ENCODE results near the gene OPN1MW3. TPM values are rescaled to one million over a fixed set of nuclear protein-coding genes. Genes with fewer than 3 reads are reported as not detected.

OPN1MW3 gene
- polyA plus RNA-seq, 1 donor (not counting 4 experiments of a cell fraction or from before 2014, with no cell fraction given), result not detected

- H4K20me1 ChIP-seq (ENCODE audit: control insufficient read depth, extremely low read depth, insufficient read depth, low read length), result no peaks in the 10 kb centered on the region
- H3K4me2 ChIP-seq (ENCODE audit: control insufficient read depth, extremely low read depth, insufficient read depth, low read depth, low read length), result no peak overlapping the region
- H3K36me3 ChIP-seq (ENCODE audit: control insufficient read depth in 2 of 2, extremely low read depth in 1 of 2, insufficient read depth in 2 of 2, low read length in 2 of 2), result no peaks in the 10 kb centered on the region
- DNase-seq (ENCODE audit: low read depth, low spot score), result no peak
- no peaks in the 10 kb centered on the region for H3K27me3 ChIP-seq (ENCODE audit: control insufficient read depth, extremely low read depth, insufficient read depth, low read length)
- no peaks in the 10 kb centered on the region for H3K79me2 ChIP-seq (ENCODE audit: control insufficient read depth, insufficient read depth, low read length)
- H2AFZ ChIP-seq (ENCODE audit: control insufficient read depth, low read length), result no peak overlapping the region
- dilution Hi-C loops (cut with MboI; ENCODE audit: extremely low pct_ligation_motif_present, low sequenced_read_pairs), result no loop called here
- peaks cover 1% of the 10 kb centered on the region for H3K9me3 ChIP-seq (ENCODE audit: control insufficient read depth, low read depth, low read length)
- no peaks in the 10 kb centered on the region for H3K4me1 ChIP-seq (ENCODE audit: control insufficient read depth, extremely low read depth, insufficient read depth, low read length)
- H3K4me3 ChIP-seq (ENCODE audit: control insufficient read depth in 2 of 3, extremely low read depth in 1 of 3, insufficient read depth in 2 of 3, low read depth in 1 of 3, low read length in 3 of 3), result no peak overlapping the region
- H3K9ac ChIP-seq (ENCODE audit: control insufficient read depth, extremely low read depth, insufficient read depth, low read length), result no peak overlapping the region
- H3K9me1 ChIP-seq (ENCODE audit: control insufficient read depth, extremely low read depth, insufficient read depth, low read length), result no peaks in the 10 kb centered on the region
- TF ChIP-seq CTCF (optimal IDR thresholded peaks at IDR 0.05 in 1 of 3, IDR thresholded peaks at IDR 0.05 in 1 of 3, conservative IDR thresholded peaks at IDR 0.05 in 1 of 3; ENCODE audit: extremely low read depth in 1 of 3, insufficient read depth in 2 of 3, low read length in 3 of 3) (no peak), EZH2 (IDR thresholded peaks at IDR 0.05; ENCODE audit: low read length) (no peak)
- FAIRE-seq, result no peak
- no peak overlapping the region for H3K27ac ChIP-seq (ENCODE audit: control insufficient read depth, insufficient read depth, low read length)
Measured at GRCh38 chrX:154312116-154312515, 54.7 kb downstream of the OPN1MW3 start.

GRCh38 chrX:154313147-154313546, 55.8 kb downstream of the OPN1MW3 start:
- Histone ChIP-seq H3K9me1 (ENCODE audit: control insufficient read depth, extremely low read depth, insufficient read depth, low read length) (no peaks in the 10 kb centered on the region), H3K4me2 (ENCODE audit: control insufficient read depth, extremely low read depth, insufficient read depth, low read depth, low read length) (no peak overlapping the region), H2AFZ (ENCODE audit: control insufficient read depth, low read length) (no peak overlapping the region), H4K20me1 (ENCODE audit: control insufficient read depth, extremely low read depth, insufficient read depth, low read length) (no peaks in the 10 kb centered on the region), H3K4me1 (ENCODE audit: control insufficient read depth, extremely low read depth, insufficient read depth, low read length) (no peaks in the 10 kb centered on the region), H3K4me3 (ENCODE audit: control insufficient read depth in 2 of 3, extremely low read depth in 1 of 3, insufficient read depth in 2 of 3, low read depth in 1 of 3, low read length in 3 of 3) (no peak overlapping the region), H3K9ac (ENCODE audit: control insufficient read depth, extremely low read depth, insufficient read depth, low read length) (no peak overlapping the region), H3K9me3 (ENCODE audit: control insufficient read depth, low read depth, low read length) (peaks cover under 1% of the 10 kb centered on the region), H3K27ac (ENCODE audit: control insufficient read depth, insufficient read depth, low read length) (no peak overlapping the region), H3K36me3 (ENCODE audit: control insufficient read depth in 2 of 2, extremely low read depth in 1 of 2, insufficient read depth in 2 of 2, low read length in 2 of 2) (no peaks in the 10 kb centered on the region), H3K27me3 (ENCODE audit: control insufficient read depth, extremely low read depth, insufficient read depth, low read length) (no peaks in the 10 kb centered on the region), H3K79me2 (ENCODE audit: control insufficient read depth, insufficient read depth, low read length) (no peaks in the 10 kb centered on the region)
- dilution Hi-C loops (cut with MboI; ENCODE audit: extremely low pct_ligation_motif_present, low sequenced_read_pairs), result no loop called here
- no peak for FAIRE-seq
- TF ChIP-seq CTCF (optimal IDR thresholded peaks at IDR 0.05 in 1 of 3, IDR thresholded peaks at IDR 0.05 in 1 of 3, conservative IDR thresholded peaks at IDR 0.05 in 1 of 3; ENCODE audit: extremely low read depth in 1 of 3, insufficient read depth in 2 of 3, low read length in 3 of 3) (no peak), EZH2 (IDR thresholded peaks at IDR 0.05; ENCODE audit: low read length) (no peak)
- no peak for DNase-seq (ENCODE audit: low read depth, low spot score)

Measured in keratinocyte (primary cell).